Measurements from ENCODE around the gene OTOG. TPM values are rescaled to one million over a fixed set of nuclear protein-coding genes. Genes with fewer than 3 reads are reported as not detected.

OTOG gene
- total and polyA plus RNA-seq, 11 donors = not detected

- 70 to 81% (median 72%) methylated on average over 19 of the region's 19 CpGs for WGBS, 4 donors
- no peak for TF ChIP-seq POLR2A (IDR thresholded peaks at IDR 0.05)
- TF ChIP-seq CTCF (IDR thresholded peaks at IDR 0.05) = no peak
- ATAC-seq (no peak), DNase-seq (no peak)
- no peak overlapping the region for H3K4me3 ChIP-seq
- no peak overlapping the region for H3K27ac ChIP-seq
- H3K27me3 ChIP-seq = no peaks in the 10 kb centered on the region
- no peaks in the 10 kb centered on the region for H3K4me1 ChIP-seq
- intact Hi-C loops (cut with DNase I) = no loop called here
- H3K36me3 ChIP-seq = no peaks in the 10 kb centered on the region
- no peaks in the 10 kb centered on the region for H3K9me3 ChIP-seq
Observed at GRCh38 chr11:17640493-17641164, 93.6 kb downstream of the OTOG start.

- H3K4me3 ChIP-seq = no peak overlapping the region
- H3K4me1 ChIP-seq = no peaks in the 10 kb centered on the region
- no peak overlapping the region for H3K27ac ChIP-seq
- intact Hi-C loops (cut with DNase I) = no loop called here
- 91 to 94% (median 92%) methylated on average over 17 of the region's 17 CpGs for WGBS, 4 donors
- no peak for DNase-seq
- H3K36me3 ChIP-seq = no peaks in the 10 kb centered on the region
- no peak for ATAC-seq
- no peaks in the 10 kb centered on the region for H3K27me3 ChIP-seq
- H3K9me3 ChIP-seq = no peaks in the 10 kb centered on the region
- TF ChIP-seq CTCF (IDR thresholded peaks at IDR 0.05) = no peak
- TF ChIP-seq POLR2A (IDR thresholded peaks at IDR 0.05) = no peak
Observed at GRCh38 chr11:17641792-17642350, 94.8 kb downstream of the OTOG start.

- no peaks in the 10 kb centered on the region for H3K36me3 ChIP-seq
- no peak overlapping the region for H3K4me3 ChIP-seq
- peaks cover 0 to under 1% (median 0%) of the 10 kb centered on the region in 9 donors for H3K27me3 ChIP-seq
- no peak for TF ChIP-seq POLR2A (IDR thresholded peaks at IDR 0.05)
- no peak for TF ChIP-seq CTCF (IDR thresholded peaks at IDR 0.05)
- H3K4me1 ChIP-seq = no peaks in the 10 kb centered on the region
- WGBS, 4 donors = 76 to 83% (median 81%) methylated on average over 4 of the region's 4 CpGs
- intact Hi-C loops (cut with DNase I) = no loop called here
- H3K9me3 ChIP-seq = no peaks in the 10 kb centered on the region
- H3K27ac ChIP-seq = no peak overlapping the region
- ATAC-seq (no peak), DNase-seq (no peak)
Observed at GRCh38 chr11:17642370-17642769, 95.3 kb downstream of the OTOG start.

GRCh38 chr11:17642980-17643379 is 95.9 kb downstream of the OTOG start:
- Histone ChIP-seq H3K36me3 (no peaks in the 10 kb centered on the region), H3K27me3 (peaks cover 0 to 3% (median 0%) of the 10 kb centered on the region in 9 donors), H3K27ac (no peak overlapping the region), H3K4me3 (no peak overlapping the region), H3K4me1 (no peaks in the 10 kb centered on the region), H3K9me3 (peaks cover 0 to 6% (median 0%) of the 10 kb centered on the region in 12 donors)
- intact Hi-C loops (cut with DNase I) = no loop called here
- no peak for ATAC-seq
- WGBS, 4 donors = 80 to 90% (median 85%) methylated on average over 6 of the region's 6 CpGs
- DNase-seq = no peak
- TF ChIP-seq POLR2A (IDR thresholded peaks at IDR 0.05) = no peak
- TF ChIP-seq CTCF (IDR thresholded peaks at IDR 0.05) = no peak
